ENCODE measurements around the gene EPB41L1.

DNA sequence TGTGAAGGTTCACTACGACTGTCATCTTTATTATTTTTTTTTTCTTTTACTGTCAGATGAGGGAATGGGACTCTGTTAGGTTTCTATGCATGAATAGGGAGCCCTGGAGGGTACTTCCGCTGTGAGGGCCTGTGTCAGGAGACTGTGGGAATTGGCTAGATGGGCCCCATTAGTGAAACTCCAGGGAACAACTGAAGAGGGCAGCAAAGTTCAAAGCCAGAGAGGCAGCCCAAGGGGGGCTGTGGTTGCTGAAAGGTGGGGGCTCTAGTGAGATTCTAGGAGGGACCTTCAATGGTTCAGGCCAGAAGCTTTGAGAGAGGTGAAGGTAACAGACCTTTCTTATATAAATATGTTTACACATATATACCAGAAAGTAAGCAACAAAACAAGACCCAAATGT, 13.2 kb upstream of the EPB41L1 start:
- TF ChIP-seq POLR2A (IDR thresholded peaks at IDR 0.05; ENCODE audit: borderline replicate concordance, extremely low read depth, insufficient read depth, insufficient read length) = no peak
- TF ChIP-seq, protein P1, sequence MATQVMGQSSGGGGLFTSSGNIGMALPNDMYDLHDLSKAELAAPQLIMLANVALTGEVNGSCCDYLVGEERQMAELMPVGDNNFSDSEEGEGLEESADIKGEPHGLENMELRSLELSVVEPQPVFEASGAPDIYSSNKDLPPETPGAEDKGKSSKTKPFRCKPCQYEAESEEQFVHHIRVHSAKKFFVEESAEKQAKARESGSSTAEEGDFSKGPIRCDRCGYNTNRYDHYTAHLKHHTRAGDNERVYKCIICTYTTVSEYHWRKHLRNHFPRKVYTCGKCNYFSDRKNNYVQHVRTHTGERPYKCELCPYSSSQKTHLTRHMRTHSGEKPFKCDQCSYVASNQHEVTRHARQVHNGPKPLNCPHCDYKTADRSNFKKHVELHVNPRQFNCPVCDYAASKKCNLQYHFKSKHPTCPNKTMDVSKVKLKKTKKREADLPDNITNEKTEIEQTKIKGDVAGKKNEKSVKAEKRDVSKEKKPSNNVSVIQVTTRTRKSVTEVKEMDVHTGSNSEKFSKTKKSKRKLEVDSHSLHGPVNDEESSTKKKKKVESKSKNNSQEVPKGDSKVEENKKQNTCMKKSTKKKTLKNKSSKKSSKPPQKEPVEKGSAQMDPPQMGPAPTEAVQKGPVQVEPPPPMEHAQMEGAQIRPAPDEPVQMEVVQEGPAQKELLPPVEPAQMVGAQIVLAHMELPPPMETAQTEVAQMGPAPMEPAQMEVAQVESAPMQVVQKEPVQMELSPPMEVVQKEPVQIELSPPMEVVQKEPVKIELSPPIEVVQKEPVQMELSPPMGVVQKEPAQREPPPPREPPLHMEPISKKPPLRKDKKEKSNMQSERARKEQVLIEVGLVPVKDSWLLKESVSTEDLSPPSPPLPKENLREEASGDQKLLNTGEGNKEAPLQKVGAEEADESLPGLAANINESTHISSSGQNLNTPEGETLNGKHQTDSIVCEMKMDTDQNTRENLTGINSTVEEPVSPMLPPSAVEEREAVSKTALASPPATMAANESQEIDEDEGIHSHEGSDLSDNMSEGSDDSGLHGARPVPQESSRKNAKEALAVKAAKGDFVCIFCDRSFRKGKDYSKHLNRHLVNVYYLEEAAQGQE (IDR thresholded peaks at IDR 0.05; ENCODE audit: low read depth) = no peak
- TF ChIP-seq, protein P2, sequence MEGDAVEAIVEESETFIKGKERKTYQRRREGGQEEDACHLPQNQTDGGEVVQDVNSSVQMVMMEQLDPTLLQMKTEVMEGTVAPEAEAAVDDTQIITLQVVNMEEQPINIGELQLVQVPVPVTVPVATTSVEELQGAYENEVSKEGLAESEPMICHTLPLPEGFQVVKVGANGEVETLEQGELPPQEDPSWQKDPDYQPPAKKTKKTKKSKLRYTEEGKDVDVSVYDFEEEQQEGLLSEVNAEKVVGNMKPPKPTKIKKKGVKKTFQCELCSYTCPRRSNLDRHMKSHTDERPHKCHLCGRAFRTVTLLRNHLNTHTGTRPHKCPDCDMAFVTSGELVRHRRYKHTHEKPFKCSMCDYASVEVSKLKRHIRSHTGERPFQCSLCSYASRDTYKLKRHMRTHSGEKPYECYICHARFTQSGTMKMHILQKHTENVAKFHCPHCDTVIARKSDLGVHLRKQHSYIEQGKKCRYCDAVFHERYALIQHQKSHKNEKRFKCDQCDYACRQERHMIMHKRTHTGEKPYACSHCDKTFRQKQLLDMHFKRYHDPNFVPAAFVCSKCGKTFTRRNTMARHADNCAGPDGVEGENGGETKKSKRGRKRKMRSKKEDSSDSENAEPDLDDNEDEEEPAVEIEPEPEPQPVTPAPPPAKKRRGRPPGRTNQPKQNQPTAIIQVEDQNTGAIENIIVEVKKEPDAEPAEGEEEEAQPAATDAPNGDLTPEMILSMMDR (IDR thresholded peaks at IDR 0.05 in 2 of 3, conservative IDR thresholded peaks at IDR 0.05 in 1 of 3; ENCODE audit: borderline replicate concordance in 1 of 3, insufficient read depth in 1 of 3, low read depth in 2 of 3, low read length in 2 of 3) = peak; percentile 6 to 24 (median 19); a peak in 3 of 6 replicates
- peak; percentile 23; the same call in 1 of the 2 replicates for TF ChIP-seq RAD21 (IDR thresholded peaks at IDR 0.05; ENCODE audit: low read depth)
- TF ChIP-seq EGR1 (IDR thresholded peaks at IDR 0.05; ENCODE audit: low read depth) = no peak
- no peak for TF ChIP-seq EZH2 (IDR thresholded peaks at IDR 0.05)
- TF ChIP-seq POLR2AphosphoS5 (IDR thresholded peaks at IDR 0.05; ENCODE audit: low read depth, low read length) = no peak
- TF ChIP-seq ZNF274 (IDR thresholded peaks at IDR 0.05; ENCODE audit: low read depth, low read length) = no peak
- TF ChIP-seq EZH2phosphoT487 (IDR thresholded peaks at IDR 0.05; ENCODE audit: borderline replicate concordance) = no peak
- TF ChIP-seq SRF (IDR thresholded peaks at IDR 0.05; ENCODE audit: low read depth) = no peak
